H1 (cell line): ENCODE data around the gene CPED1. TPM values are rescaled to one million over a fixed set of nuclear protein-coding genes. Genes with fewer than 3 reads are reported as not detected.

Source experiments
- CTCF ChIA-PET: fragments of 300-600 bp; sonication (Branson Sonifier 250); formaldehyde crosslinking; loops from one replicate; lab custom pipeline; 2021; ENCODE audit not compliant: partially characterized antibody; lab: Charles Lee
- POLR2A ChIA-PET: fragments of 300-600 bp; sonication (Branson Sonifier 250); formaldehyde crosslinking; loops from one replicate; lab custom pipeline; 2021; ENCODE audit warnings: inconsistent platforms; ENCODE audit not compliant: partially characterized antibody; lab: Charles Lee
- DNase-seq, 2 experiments: peaks; one replicate each; pipeline versions ENCODE4 v3.0.0 to v3.0.0-alpha.2; 2010 to 2022; ENCODE audit warnings: low spot score in 2 of 2, low read depth in 1 of 2, mixed read lengths in 1 of 2
- FAIRE-seq: peaks from 2 replicates; lab custom pipeline; 2011; peaks lifted over from hg19 to GRCh38; lab: Jason Lieb, UNC
- H2AFZ ChIP-seq: 2 replicates; pipeline ENCODE4 v1.8.1; 2012; ENCODE audit warnings: low read length, inconsistent platforms
- H2AK5ac ChIP-seq: 2 replicates; pipeline ENCODE4 v1.6.1; 2013; ENCODE audit warnings: low read depth, low read length
- H2BK120ac ChIP-seq: replicated peaks from 2 replicates; pipeline ENCODE3; 2013; ENCODE audit warnings: low read depth, low read length, inconsistent platforms
- H2BK12ac ChIP-seq: 2 replicates; pipeline ENCODE4 v1.6.1; 2013; ENCODE audit warnings: low read depth, low read length
- H2BK15ac ChIP-seq: 2 replicates; pipeline ENCODE4 v1.6.1; 2013; ENCODE audit warnings: low read length
- H2BK20ac ChIP-seq: 2 replicates; pipeline ENCODE4 v1.6.1; 2013; ENCODE audit warnings: low read length
- H2BK5ac ChIP-seq: 2 replicates; pipeline ENCODE4 v1.6.1; 2013; ENCODE audit warnings: low read depth, low read length
- H3K14ac ChIP-seq: 2 replicates; pipeline ENCODE4 v1.6.1; 2013; ENCODE audit warnings: inconsistent platforms; ENCODE audit not compliant: insufficient read length
- H3K18ac ChIP-seq: 2 replicates; pipeline ENCODE4 v1.6.1; 2013; ENCODE audit warnings: low read length; ENCODE audit errors: extremely low read depth
- H3K23ac ChIP-seq: 2 replicates; pipeline ENCODE4 v1.6.1; 2013; ENCODE audit warnings: inconsistent platforms; ENCODE audit not compliant: insufficient read length
- H3K23me2 ChIP-seq: 2 replicates; pipeline ENCODE4 v1.6.1; 2013; ENCODE audit warnings: low read depth, low read length
- H3K27ac ChIP-seq: 2 replicates; pipeline ENCODE4 v1.6.1; 2011; ENCODE audit warnings: low read depth, low read length, inconsistent platforms
- H3K27me3 ChIP-seq, 4 experiments: replicated peaks in 1 of 4; 1 replicate in 1 of 4; 2 replicates in 3 of 4; pipeline versions ENCODE4 v1.6.1 to v1.8.1; 2011 to 2013; ENCODE audit warnings: low read length in 3 of 4, mild to moderate bottlenecking in 3 of 4, inconsistent platforms in 2 of 4, mixed read lengths in 2 of 4, moderate library complexity in 1 of 4; ENCODE audit not compliant: control insufficient read depth in 3 of 4, insufficient read depth in 3 of 4; ENCODE audit errors: extremely low read depth in 1 of 4
- H3K36me3 ChIP-seq, 4 experiments: 2 replicates each; pipeline versions ENCODE4 v1.6.1 to v1.8.1; 2011 to 2013; ENCODE audit warnings: mild to moderate bottlenecking in 4 of 4, low read length in 3 of 4, moderate library complexity in 2 of 4, control low read depth in 1 of 4, inconsistent platforms in 1 of 4; ENCODE audit not compliant: insufficient read depth in 4 of 4, control insufficient read depth in 2 of 4
- H3K4ac ChIP-seq: replicated peaks from 2 replicates; pipeline ENCODE3; 2013; ENCODE audit warnings: low read length, low read depth, mixed read lengths, inconsistent platforms; ENCODE audit not compliant: insufficient read length
- H3K4me1 ChIP-seq, 4 experiments: replicated peaks in 1 of 4; 1 replicate in 1 of 4; 2 replicates in 3 of 4; pipeline versions ENCODE4 v1.6.1 to v1.8.1; 2011 to 2013; ENCODE audit warnings: low read length in 3 of 4, inconsistent platforms in 2 of 4, mixed read lengths in 1 of 4; ENCODE audit not compliant: insufficient read depth in 4 of 4, control insufficient read depth in 3 of 4
- H3K4me2 ChIP-seq, 2 experiments: 2 replicates each; pipeline versions ENCODE4 v1.6.1 to v1.8.1; 2011 to 2013; ENCODE audit warnings: low read depth in 2 of 2, low read length in 2 of 2, control low read depth in 1 of 2, inconsistent platforms in 1 of 2, mild to moderate bottlenecking in 1 of 2; ENCODE audit not compliant: insufficient read depth in 1 of 2
- H3K4me3 ChIP-seq, 4 experiments: fragments of 200-600, 300-600 bp in 1 of 4; sonication (generic), shearing (Covaris generic), sonication (Bioruptor Twin) in 1 of 4; 2 replicates each; pipeline versions ENCODE4 v1.5.1 to v1.8.1; 2011 to 2016; ENCODE audit warnings: low read length in 4 of 4, low read depth in 3 of 4, control low read depth in 2 of 4, inconsistent platforms in 2 of 4, mild to moderate bottlenecking in 2 of 4, mixed read lengths in 1 of 4, moderate library complexity in 1 of 4; ENCODE audit not compliant: insufficient read depth in 2 of 4; ENCODE audit errors: extremely low read depth in 1 of 4
- H3K56ac ChIP-seq: replicated peaks from 2 replicates; pipeline ENCODE3; 2013; ENCODE audit warnings: low read depth, mild to moderate bottlenecking, mixed read lengths, low read length, inconsistent platforms; ENCODE audit not compliant: insufficient read length
- H3K79me1 ChIP-seq: 2 replicates; pipeline ENCODE4 v1.6.1; 2013; ENCODE audit warnings: low read depth, low read length, control low read depth
- H3K79me2 ChIP-seq, 2 experiments: 2 replicates each; pipeline versions ENCODE4 v1.6.1 to v1.8.1; 2012 to 2013; ENCODE audit warnings: low read length in 2 of 2, mild to moderate bottlenecking in 2 of 2, inconsistent platforms in 1 of 2; ENCODE audit not compliant: insufficient read depth in 2 of 2, control insufficient read depth in 1 of 2
- H3K9ac ChIP-seq, 4 experiments: replicated peaks in 1 of 4; 1 replicate in 1 of 4; 2 replicates in 3 of 4; pipeline versions ENCODE4 v1.6.1 to v1.8.1; 2011 to 2013; ENCODE audit warnings: low read depth in 3 of 4, low read length in 3 of 4, control low read depth in 2 of 4, mild to moderate bottlenecking in 2 of 4, moderate library complexity in 2 of 4, inconsistent platforms in 1 of 4; ENCODE audit errors: extremely low read depth in 1 of 4
- H3K9me3 ChIP-seq, 2 experiments: 2 replicates each; pipeline versions ENCODE4 v1.6.1 to v1.8.1; 2012 to 2013; ENCODE audit warnings: mild to moderate bottlenecking in 2 of 2, moderate library complexity in 2 of 2, control low read depth in 1 of 2, inconsistent platforms in 1 of 2, low read depth in 1 of 2, low read length in 1 of 2, mixed read lengths in 1 of 2; ENCODE audit not compliant: insufficient read depth in 2 of 2
- H4K20me1 ChIP-seq, 2 experiments: replicated peaks in 1 of 2; 2 replicates each; pipeline versions ENCODE3 to v1.8.1; 2011 to 2013; ENCODE audit warnings: inconsistent platforms in 2 of 2, low read length in 2 of 2, mild to moderate bottlenecking in 1 of 2; ENCODE audit not compliant: insufficient read depth in 2 of 2, control insufficient read depth in 1 of 2
- H4K5ac ChIP-seq: 2 replicates; pipeline ENCODE4 v1.6.1; 2013; ENCODE audit warnings: low read length, low read depth, mixed read lengths, inconsistent platforms; ENCODE audit not compliant: insufficient read length
- H4K8ac ChIP-seq: 2 replicates; pipeline ENCODE4 v1.8.0; 2013; ENCODE audit warnings: mild to moderate bottlenecking, moderate library complexity, low read length, inconsistent platforms; ENCODE audit not compliant: insufficient read depth; ENCODE audit errors: extremely low read depth
- H4K91ac ChIP-seq: replicated peaks from 2 replicates; pipeline ENCODE3; 2013; ENCODE audit warnings: low read length, mixed read lengths, inconsistent platforms; ENCODE audit not compliant: insufficient read length
- ASH2L ChIP-seq: fragments of 200-600, 300-600 bp; sonication (generic); IDR thresholded peaks from one replicate; pipeline ENCODE4 v1.7.1; 2017; ENCODE audit warnings: low read length
- BACH1 ChIP-seq: IDR thresholded peaks from 2 replicates; pipeline ENCODE4 v1.6.1; 2012; ENCODE audit warnings: low read length, improper control_type of control experiment
- CHD2 ChIP-seq: IDR thresholded peaks from 2 replicates; pipeline ENCODE4 v1.6.1; 2012; ENCODE audit warnings: low read length, improper control_type of control experiment
- GABPA ChIP-seq: IDR thresholded peaks from 2 replicates; pipeline ENCODE4 v1.6.1; 2011; ENCODE audit warnings: mild to moderate bottlenecking, low read length, moderate library complexity, borderline replicate concordance; ENCODE audit not compliant: insufficient read depth
- GTF2F1 ChIP-seq: IDR thresholded peaks from 2 replicates; pipeline ENCODE4 v1.6.1; 2012; ENCODE audit warnings: low read depth, low read length, improper control_type of control experiment, borderline replicate concordance
- HDAC2 ChIP-seq, 2 experiments: fragments of 300-600 bp in 1 of 2; sonication (generic) in 1 of 2; IDR thresholded peaks; 2 replicates each; pipeline ENCODE4 v1.6.1; 2011 to 2012; ENCODE audit warnings: low read depth in 2 of 2, low read length in 2 of 2, mild to moderate bottlenecking in 2 of 2, moderate library complexity in 2 of 2, borderline replicate concordance in 1 of 2, inconsistent platforms in 1 of 2
- KDM4A ChIP-seq: IDR thresholded peaks from one replicate; pipeline ENCODE4 v1.7.1; 2012; ENCODE audit warnings: low read depth, mild to moderate bottlenecking, moderate library complexity, low read length, inconsistent platforms; ENCODE audit not compliant: severe bottlenecking
- KDM5A ChIP-seq: fragments of 200-600 bp; IDR thresholded peaks from 2 replicates; pipeline ENCODE4 v1.7.1; 2012; ENCODE audit warnings: mild to moderate bottlenecking, low read length, inconsistent platforms, mixed read lengths
- PHF8 ChIP-seq: fragments of 200-600 bp; sonication (generic); conservative IDR thresholded peaks from 2 replicates; pipeline ENCODE4 v1.7.1; 2012; ENCODE audit warnings: low read depth, mild to moderate bottlenecking, inconsistent platforms, low read length, moderate library complexity
- SIN3A ChIP-seq, 2 experiments: IDR thresholded peaks in 1 of 2; conservative IDR thresholded peaks in 1 of 2; 2 replicates each; pipeline ENCODE4 v1.6.1; 2011 to 2012; ENCODE audit warnings: low read length in 2 of 2, improper control_type of control experiment in 1 of 2, low read depth in 1 of 2, mild to moderate bottlenecking in 1 of 2
- SUZ12 ChIP-seq: fragments of 200-600 bp; sonication (generic); IDR thresholded peaks from 2 replicates; pipeline ENCODE4 v1.6.1; 2012; ENCODE audit warnings: mild to moderate bottlenecking, inconsistent platforms, low read length, moderate library complexity, mixed read lengths
- WGBS, 2 experiments: shearing (Covaris generic) in 1 of 2; methylation state at CpG; one replicate each; pipeline versions ENCODE4 v1.1.6 to v1.1.7; 2013 to 2015; ENCODE audit warnings: low lambda C conversion rate in 2 of 2, mixed read lengths in 2 of 2, inconsistent platforms in 1 of 2, low coverage in 1 of 2, missing lambda C conversion rate in 1 of 2; ENCODE audit not compliant: insufficient replicate concordance in 2 of 2, insufficient coverage in 1 of 2, insufficient read length in 1 of 2; ENCODE audit errors: extremely low coverage in 1 of 2, missing lambda C conversion rate in 1 of 2; 5-methylcytosine and 5-hydroxymethylcytosine counted together
- polyA plus RNA-seq, 7 experiments: library from polyadenylated mRNA; depleted of rRNA in 3 of 7; stranded (reverse) in 5 of 7; unstranded in 2 of 7; fragments of >200 nt in 5 of 7; fragments of 200-250 nt in 2 of 7; gene quantifications; 1 replicate in 5 of 7; 2 replicates in 1 of 7; 4 replicates in 1 of 7; pipeline versions ENCODE4 v1.2.1 to v1.2.3, GENCODE V29; 2011 to 2013; ENCODE audit warnings: missing spikeins in 2 of 7, mixed read lengths in 2 of 7
- total RNA-seq: library from RNA; stranded (reverse); fragmentation: NEBNext Ultra II Directional; extraction: Animal tissue kit (Norgen Biotek cat#: 25700); gene quantifications from 2 replicates; pipeline ENCODE4 v1.2.1, GENCODE V29; 2021

Gene CPED1
- total and polyA plus RNA-seq, 2 of the 8 experiments (the other 6 are each of a cell fraction or from before 2014, with no cell fraction given): 0.08 to 0.39 TPM

DNA sequence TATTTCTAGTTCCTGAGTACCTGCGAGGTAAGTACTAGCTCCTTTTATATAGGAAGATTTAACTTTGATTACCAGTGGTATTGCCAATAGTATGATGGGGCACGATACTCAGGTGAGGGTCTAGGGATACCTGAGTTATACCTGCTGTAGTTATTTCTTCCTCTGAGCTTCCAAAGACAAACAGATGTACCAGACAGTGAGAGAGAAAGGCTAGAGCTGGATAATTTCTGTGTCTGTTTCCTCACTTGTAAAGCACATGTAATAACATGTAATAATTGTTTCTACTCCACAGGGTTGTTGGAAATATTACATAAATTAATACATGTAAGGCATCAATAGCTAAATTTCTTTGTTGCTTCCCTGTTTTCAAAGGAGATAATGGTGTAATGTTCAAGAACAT lies 53.7 kb downstream of the CPED1 start:
- Histone ChIP-seq H3K4me3 (no peak overlapping the region), H2BK12ac (no peak overlapping the region), H3K23ac (no peak overlapping the region), H2BK20ac (no peak overlapping the region), H3K79me2 (no peaks in the 10 kb centered on the region), H4K8ac (no peak overlapping the region), H3K9me3 (no peaks in the 10 kb centered on the region), H4K91ac (no peak overlapping the region), H2BK15ac (no peak overlapping the region), H3K14ac (no peak overlapping the region), H3K4me1 (no peaks in the 10 kb centered on the region), H2BK5ac (no peak overlapping the region), H3K4me2 (no peak overlapping the region), H4K5ac (no peak overlapping the region), H3K56ac (no peak overlapping the region), H3K18ac (no peak overlapping the region), H3K23me2 (no peaks in the 10 kb centered on the region), H4K20me1 (no peaks in the 10 kb centered on the region), H3K27ac (no peak overlapping the region), H3K79me1 (no peaks in the 10 kb centered on the region), H3K4ac (no peak overlapping the region), H3K9ac (no peak overlapping the region), H3K27me3 (no peaks in the 10 kb centered on the region), H3K36me3 (no peaks in the 10 kb centered on the region), H2BK120ac (no peak overlapping the region), H2AK5ac (no peak overlapping the region), H2AFZ (no peak overlapping the region)
- FAIRE-seq (no peak), DNase-seq (no peak)
- TF ChIP-seq SUZ12 (no peak), GABPA (no peak), KDM4A (no peak), KDM5A (no peak), HDAC2 (IDR thresholded peaks at IDR 0.05; ENCODE audit: borderline replicate concordance in 1 of 2, low read depth in 2 of 2, low read length in 2 of 2) (no peak), GTF2F1 (no peak), BACH1 (no peak), PHF8 (no peak), ASH2L (no peak), CHD2 (no peak), SIN3A (conservative IDR thresholded peaks at IDR 0.05 in 1 of 2, IDR thresholded peaks at IDR 0.05 in 1 of 2; ENCODE audit: low read depth in 1 of 2, low read length in 2 of 2) (no peak)
- ChIA-PET CTCF (interaction anchor here (0.6 to 2.3 kb wide), 3 partner anchors 16 to 431 kb away, joined by 3 to 4 read pairs (median 4); no protein-coding TSS in a partner anchor), POLR2A (no interaction called here)
- 95% methylated on average over 2 of the region's 2 CpGs; no CpG with 5 or more reads in 1 of the 2 experiments for WGBS, 2 experiments
